HuH-7.5 (cell line): ENCODE results near the gene CYP26B1.

Experiments used
- DNase-seq: peaks from one replicate; pipeline ENCODE4 v3.0.0; 2011; ENCODE audit warnings: low spot score

CYP26B1 gene, protein sequence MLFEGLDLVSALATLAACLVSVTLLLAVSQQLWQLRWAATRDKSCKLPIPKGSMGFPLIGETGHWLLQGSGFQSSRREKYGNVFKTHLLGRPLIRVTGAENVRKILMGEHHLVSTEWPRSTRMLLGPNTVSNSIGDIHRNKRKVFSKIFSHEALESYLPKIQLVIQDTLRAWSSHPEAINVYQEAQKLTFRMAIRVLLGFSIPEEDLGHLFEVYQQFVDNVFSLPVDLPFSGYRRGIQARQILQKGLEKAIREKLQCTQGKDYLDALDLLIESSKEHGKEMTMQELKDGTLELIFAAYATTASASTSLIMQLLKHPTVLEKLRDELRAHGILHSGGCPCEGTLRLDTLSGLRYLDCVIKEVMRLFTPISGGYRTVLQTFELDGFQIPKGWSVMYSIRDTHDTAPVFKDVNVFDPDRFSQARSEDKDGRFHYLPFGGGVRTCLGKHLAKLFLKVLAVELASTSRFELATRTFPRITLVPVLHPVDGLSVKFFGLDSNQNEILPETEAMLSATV

DNA sequence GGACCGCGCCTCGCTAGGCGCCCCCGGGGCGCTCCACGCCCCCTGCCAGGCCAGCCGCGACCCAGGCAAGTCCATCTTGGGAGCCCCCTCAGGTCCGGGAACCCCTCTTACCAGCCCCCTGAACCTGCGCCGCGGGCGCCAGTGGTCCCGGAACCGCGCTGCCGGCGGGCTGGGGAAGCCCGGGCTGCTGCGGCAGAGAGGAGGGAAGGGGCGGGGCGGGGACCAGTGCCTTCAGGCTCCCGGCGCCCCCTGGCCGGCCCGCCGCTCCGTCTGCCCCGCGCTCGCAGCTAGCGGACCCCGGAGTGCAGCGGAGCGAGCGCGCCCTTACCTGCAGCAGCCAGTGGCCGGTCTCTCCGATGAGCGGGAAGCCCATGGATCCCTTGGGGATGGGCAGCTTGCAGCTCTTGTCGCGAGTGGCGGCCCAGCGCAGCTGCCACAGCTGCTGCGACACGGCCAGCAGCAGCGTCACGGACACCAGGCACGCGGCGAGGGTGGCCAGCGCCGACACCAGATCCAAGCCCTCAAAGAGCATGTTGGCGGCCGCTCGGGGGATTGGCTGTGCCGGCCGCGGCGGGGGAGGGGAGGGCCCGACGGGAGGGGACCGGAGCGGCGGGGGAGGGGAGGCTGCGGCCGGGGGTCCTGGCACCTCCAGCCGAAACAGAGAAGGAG, at the start of gene CYP26B1:
Gene CYP26B1, minus strand, starts transcription at position 560 of the 669 bp plus-strand sequence. Its CDS starts 28 bp downstream, at position 532.
- DNase-seq: peak; percentile 85

DNA sequence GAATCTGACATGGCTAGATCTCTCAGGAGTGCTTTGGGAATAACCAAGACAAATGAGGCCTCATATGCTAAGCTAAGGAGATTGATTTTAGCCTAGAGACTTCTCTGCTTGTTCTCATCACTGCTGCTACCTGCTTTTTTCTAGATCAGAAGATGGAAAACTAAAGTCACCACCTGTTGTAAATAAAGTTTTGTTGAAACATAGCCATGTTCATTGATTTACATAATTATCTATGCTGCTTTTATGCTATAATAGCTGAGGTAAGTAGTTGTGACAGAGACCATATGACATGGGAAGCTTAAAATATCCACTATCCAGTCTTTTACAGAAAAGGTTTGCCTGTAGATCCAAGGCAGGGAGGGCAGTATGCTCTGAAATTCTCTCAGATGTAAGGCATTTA, 46.1 kb upstream of the CYP26B1 start:
- DNase-seq: no peak

DNA sequence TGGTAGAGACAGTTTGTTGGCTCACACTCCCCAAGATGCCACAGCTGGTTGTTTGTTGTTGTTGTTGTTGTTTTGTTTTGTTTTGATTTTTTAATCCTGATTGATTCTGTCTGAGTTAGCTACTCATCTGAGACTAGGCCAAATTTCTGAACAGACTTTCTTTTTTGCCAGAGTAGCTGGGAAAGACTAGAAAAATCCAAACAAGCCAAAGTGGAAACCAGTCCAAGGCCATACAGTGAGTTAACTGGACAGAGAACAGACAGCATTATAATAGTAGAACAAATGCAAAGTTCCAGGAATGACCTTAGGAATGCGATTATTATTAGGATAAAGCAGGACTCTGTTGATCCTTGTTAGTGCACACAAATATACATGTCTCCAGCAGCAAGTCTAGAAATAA, 43.8 kb upstream of the CYP26B1 start:
- no peak for DNase-seq

DNA sequence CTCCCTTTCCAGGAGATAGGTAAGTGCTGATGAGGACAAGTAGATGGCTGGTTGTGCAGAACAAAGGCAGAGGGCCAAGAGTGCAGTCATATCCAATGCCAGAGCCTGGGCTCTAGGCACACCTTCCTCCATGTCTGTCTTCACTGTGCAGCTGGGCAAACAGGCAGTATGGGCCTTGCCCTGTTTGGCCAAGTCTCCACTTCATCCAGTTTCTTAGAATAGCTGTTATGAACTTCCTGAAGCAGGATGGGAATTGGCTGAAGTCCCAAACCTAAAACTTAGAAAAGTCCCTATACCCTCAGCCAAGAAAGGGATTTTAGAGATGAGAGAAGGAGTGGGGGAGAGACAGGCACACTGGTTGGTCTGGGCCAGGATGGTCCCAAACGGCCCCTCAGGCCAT, 37.5 kb upstream of the CYP26B1 start:
- no peak for DNase-seq

DNA sequence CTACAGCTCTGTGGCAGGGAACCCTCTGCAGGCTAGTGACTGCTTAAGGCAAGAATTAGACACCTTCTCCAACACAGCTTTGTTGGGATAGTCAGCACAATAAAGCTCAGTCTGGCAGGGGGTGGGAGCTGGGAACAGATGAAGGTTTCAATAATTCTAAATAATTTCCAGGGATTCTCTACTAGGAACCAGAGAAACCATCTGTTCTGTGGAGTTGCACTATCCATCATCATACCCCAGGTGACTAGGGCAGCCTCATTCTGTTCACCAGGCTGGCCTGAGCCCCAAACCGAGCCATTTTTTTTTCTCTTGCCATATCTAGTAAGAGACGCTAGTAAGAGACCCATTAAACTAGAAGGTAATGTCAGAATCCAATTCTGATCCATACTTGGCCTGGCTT, 35.8 kb upstream of the CYP26B1 start:
- DNase-seq: no peak

DNA sequence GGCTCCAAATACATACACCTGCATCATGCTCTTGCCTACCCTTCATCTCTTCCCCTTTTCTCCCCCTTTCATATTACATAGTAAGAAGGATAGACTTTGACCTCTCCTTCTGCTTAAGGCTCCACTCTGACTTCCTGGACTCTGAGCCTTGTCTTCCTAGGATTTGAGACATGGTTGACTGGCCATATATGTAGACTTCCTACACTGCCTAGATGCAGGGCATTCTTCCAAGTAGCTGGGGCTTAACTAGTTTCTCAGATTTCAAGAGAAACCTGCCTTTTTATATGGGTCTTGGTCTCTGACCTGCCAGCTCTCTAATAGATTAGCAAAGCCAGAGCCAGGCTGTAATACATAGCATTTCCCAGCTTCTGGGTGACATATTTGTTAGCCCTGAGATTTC, 35.4 kb upstream of the CYP26B1 start:
- DNase-seq: no peak

DNA sequence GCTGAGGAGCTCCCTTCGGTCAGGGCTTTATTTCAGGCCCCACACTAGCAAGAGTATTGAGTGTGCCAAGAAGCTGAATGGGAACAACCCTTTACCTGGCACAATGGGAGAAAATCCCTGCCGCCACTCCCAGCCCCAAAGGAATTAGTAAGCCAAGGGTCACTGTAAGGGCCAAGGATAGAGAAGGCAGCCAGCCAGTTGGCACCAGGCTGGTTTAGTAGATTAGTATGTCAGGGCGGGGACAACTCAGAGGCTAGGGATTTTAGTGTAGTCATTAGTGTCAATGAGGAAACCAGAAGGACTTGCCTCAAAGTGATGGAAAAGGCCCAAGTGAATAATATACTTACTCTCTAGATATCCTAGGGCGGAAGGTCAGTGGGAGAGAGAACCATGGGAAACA, 34.9 kb upstream of the CYP26B1 start:
- DNase-seq: no peak

DNA sequence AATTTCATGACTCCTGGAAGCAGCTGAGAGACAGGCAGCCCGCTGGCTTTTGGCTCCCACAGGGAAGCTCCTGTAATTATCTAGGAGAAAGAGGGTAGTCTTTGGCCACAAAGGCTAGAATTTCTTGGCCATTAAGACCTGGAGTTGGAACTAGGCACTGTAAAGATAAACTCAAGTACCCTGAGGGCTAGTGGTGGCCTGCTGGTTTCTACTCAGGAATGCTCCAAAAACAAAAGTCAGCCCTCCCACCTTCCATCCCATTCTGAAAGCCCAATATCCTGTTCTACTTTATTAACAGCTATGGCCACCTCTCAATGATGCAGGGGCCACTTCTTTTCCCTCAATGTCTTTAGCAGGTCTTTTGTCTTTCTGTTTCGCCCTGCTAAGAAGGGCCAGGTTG, 34.0 kb upstream of the CYP26B1 start:
- no peak for DNase-seq

DNA sequence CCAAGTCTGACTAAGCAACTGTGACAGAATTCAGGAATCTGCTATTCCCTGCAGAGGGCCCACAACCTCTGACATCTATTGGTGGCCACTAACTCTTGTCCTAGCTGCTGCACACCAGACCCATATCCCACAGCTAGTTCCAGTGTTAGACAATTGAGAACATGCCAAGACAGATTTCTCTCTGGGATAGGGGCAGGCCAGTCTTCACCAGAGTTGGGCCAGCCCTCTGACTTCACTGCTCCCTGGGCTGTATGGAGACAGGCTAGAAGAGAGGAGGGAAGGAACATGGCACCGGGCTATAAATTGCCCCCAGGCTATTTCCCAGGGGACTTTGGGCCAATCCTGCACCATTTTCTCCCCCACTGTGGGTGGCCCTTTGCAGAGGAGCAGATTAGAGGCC, 32.7 kb upstream of the CYP26B1 start:
- DNase-seq: no peak

DNA sequence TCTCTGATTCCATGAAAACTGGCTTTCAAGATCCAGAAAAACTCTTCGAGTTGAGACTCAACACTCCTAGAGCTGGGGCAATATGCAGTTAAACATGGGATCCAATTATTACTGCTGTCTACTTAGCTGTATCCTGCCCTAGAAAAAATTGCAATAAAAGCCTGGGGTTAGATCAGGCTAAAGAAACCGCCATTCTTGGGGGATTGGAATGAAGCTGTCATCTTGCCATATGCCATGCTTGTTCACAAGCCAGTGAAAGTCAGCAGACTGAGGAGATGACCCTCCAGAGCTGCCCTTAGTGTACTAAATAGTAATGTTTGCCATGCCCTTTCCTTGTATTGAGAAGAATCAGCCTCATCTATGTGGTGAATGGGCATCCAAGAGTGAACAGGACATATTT, 30.9 kb upstream of the CYP26B1 start:
- DNase-seq: no peak

DNA sequence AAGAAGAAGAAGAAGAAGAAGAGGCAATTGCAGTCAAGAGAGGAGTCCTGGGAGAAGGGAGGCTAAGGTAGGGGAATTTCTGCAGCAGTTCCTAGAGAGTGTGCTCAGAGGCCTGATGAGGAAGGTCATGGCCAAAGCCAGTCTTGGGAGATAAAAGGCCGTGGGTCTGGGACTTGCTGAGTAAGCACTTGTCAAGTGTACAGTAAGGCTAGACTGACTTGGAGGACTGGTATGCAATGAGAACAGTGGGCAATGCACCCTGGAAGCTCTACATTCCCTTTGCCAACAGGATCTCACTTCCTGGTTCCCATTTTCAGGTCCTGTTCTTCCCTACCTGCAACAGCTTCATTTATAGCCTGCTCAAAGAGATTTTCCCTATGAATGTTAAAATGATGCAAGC, 28.6 kb upstream of the CYP26B1 start:
- DNase-seq: no peak

DNA sequence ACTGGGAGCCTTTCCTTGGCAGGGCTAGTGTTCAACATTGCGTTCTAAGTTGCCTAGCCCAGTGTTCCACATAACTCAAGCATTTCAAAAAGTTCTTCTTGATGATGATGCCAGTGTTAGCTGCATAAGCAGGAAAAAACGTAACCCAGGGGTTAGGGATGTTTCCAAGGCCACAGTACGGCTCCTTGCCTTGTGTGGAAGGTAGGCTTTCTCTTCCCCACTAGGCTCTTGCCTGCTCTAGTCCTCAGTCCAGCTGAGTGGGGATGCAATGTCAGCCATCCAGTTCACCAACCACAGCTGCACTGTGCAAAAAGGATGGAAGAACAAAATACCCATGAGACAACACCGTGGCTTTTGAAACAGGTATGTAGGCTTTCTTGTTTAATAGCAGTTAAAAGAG, 28.0 kb upstream of the CYP26B1 start:
- no peak for DNase-seq

DNA sequence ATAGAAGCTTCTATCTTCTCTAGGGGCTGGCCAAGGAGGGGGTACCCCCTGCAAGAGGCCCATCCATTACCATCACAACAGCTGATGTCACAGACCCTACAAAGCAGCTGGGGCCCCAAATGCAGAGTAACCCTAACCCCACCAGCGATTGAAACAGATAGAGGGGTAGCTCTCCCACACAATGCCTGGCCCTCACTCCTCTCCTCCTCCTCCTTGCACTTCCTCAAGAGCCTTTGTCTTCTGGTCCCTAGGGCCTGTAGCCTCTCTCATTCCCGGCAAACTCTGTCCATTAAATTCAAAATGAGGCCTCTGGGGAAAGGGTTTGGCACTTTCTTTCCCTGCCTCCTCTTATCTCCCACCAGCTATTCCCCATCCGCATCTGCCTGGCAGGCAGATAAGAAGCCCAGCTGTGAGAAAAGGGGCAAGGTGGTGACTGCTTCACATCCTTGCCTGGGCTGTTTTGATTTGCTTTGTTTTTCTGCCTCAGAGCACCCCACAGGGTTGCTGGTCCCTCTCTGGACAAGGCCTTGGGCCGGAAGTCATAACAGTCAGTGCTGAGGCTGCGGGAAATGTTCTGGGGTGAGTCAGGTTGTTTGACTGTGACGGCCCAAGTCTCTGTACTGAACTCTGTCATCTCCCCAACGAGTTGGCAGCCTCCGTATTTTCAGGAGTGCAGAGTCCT, 26.1 kb upstream of the CYP26B1 start:
- no peak for DNase-seq

DNA sequence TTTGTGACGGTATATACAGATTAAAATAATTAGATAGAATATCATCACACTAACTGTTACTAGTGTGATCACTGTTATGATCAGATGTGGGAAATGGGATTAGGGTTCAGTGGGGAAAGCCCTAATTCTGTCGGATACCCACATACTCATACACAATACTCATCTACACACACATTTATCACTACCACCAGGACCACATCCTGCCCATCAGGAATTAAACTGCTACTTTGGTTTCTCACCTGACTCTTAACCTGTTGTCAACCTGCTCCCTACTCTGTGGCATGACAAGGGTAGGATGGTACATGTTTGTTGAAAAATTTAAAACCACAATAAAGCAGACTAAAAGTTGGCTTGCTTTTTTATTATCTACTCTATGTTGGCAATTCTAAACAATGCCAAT, 24.8 kb upstream of the CYP26B1 start:
- no peak for DNase-seq

DNA sequence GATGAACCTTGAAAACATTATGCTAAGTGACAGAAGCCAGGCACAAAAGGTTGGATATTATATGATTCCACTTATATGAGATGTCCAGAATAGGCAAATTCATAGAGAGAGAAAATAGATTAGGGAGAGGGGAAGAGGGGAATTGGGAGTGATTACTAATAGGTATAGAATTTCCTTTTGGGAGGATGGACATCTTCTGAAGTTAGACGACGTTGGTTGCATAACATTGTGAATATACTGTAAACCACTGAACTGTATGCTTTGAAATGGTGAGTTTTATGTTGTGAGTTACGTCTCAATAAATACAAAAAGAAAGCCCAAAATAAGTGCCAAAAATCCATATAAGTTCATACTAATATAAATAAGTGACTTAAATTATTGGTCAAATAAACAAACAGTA, 18.6 kb upstream of the CYP26B1 start:
- no peak for DNase-seq

DNA sequence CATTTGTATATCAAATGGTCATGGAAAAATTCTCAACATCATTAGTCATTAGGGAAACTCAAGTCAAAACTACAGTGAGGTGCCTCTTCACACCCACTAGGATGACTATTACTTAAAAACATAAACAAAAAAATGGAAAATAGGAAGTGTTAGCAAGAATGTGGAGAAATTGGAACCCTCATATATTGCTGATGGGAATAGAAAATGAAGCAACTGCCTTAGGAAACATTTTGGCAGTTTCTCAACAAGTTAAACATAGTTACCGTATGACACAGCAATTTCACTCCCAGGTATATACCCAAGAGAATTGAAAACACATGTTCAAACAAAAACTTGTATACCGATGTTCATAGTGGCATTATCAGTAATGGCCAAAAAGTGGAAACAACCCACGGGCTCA, 18.1 kb upstream of the CYP26B1 start:
- DNase-seq: no peak

DNA sequence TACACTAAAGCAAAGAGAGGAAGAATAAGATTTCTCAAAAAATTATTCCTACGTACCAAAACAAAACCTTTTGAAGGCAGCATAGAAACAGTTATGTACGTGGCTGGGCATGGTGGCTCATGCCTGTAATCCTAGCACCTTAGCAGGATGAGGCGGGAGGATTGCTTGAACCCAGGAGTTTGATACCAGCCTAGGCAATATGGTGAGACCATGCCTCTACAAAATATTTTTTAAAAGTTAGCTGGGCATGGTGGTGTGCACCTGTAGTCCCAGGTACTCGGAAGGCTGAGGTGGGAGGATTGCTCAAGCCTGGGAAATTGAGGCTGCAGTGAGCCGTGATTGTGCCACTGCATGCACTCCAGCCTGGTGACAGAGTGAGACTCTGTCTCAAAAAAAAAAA, 14.9 kb upstream of the CYP26B1 start:
- DNase-seq: no peak

DNA sequence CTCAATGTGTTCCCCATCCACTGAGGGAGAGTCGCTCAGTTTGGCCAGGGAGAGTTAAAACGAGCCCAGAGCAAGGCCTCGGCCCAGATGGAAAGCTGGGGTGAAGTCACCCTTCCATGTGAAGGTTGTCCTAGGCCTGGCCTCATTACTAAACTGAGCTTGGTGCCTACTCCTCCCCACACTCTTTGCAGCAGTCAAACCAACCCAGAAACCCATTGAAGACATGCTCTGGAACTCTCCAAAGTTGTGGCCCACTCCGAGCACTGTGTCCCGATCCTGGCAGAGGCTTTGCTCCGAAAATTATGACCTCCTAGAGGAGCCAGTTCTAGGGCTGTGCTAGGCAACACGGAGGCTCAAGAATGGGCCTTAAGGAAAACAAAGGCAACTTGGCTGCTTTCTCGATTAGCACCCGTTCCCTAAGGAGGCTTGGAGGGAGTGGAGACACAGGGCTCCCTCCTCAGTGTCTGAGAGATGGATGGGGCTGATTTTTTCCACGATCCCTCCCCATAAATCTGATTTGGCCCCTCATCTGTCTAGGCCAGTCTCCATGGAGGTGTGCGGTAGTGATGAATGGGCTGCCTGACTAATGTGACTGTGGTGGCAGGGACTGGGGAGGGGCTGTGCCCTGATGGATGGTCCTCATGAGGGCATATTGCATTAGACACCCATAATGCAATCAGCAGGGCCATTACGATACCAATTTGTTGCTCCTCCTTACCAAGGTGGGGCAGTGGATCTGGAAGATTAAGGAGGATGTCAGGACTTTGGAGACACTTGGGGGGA, 11.7 kb upstream of the CYP26B1 start:
- no peak for DNase-seq

DNA sequence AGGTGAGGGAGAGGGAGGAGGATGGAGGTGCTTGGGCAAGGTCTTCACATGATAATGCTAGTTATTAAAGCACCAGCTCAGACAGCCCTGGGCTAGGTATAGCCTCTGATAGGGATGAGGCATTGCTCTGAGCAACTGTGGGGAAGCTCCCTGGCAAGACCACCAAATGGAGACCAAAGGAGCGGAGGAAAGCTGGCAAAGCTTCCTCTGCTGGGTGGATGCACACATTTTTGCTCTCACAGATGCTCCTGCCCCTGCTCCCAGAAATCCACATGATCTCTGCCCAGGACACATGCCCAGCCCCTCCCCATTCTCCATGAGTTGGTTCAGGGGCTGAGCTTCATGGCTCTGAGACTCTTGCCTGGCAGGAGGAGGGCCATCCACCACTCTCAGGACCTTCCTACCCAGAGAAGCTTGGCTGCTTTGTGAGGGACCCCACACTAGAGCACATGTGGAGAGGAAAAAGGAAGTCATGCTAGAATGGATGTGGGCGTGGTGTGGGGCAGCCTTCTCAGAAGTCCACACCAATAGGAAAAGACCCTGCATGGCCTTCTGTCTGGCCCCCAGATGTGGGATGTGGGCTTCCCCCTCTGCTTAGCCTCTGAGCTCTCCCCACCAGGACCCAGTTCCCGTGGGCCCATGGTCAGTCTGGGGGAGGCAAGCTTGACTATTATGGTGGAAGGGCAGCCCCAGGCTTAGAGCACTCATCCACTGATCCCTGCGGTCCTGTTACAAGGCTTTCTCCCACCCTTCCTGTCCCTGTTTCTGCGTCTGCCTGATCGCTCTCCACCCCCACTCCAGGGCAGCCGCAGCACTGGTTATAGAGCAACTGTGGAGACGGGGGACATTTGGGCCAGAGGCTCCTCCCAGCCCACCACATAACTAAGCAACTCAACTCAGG, 10.5 kb upstream of the CYP26B1 start:
- no peak for DNase-seq

DNA sequence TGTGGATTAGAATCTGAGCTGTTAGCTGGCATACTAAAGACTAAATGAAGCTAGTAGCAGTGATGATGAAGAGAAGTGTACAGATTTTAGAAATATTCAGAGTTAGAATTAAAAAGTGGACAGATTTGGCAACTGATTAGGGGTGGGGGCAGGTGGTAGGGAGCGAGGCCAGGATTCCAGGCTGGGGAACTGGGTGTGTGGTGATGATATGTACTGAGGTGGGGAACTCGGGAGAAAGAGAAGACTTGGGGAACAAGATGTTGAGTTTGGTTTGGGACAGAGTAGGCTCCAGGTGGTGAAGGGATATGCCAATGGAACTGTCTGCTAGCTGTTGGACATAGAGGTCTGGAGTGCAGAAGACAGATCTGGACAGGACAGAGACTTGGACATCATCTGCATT, 9.2 kb upstream of the CYP26B1 start:
- no peak for DNase-seq

DNA sequence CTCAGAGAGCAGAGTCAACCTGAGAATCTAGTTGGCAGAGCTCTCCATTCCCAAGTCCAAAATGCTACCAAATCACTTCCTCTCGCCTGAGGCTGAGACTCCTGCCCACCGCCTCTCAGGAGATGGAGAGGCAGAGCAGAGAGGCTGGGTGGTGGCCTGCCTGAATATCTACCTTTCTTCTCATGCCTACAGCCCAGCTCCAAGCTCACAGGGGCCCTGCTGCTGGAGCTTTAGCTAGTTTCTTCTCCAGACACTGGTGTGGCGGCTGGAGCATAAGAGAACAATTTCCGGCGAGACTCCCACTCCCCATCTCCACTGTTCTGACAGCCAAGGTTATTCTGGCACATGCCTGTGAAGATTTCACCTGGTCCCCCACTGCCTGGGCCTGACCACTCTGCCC, 8.1 kb upstream of the CYP26B1 start:
- no peak for DNase-seq
